ENCODE measurements around the gene FGF11.
"Not testable (repeated sequence)": the region's sequence is repeated elsewhere in the genome, so short reads cannot be mapped to it uniquely, and the experiment has no call there.

Gene FGF11

DNA sequence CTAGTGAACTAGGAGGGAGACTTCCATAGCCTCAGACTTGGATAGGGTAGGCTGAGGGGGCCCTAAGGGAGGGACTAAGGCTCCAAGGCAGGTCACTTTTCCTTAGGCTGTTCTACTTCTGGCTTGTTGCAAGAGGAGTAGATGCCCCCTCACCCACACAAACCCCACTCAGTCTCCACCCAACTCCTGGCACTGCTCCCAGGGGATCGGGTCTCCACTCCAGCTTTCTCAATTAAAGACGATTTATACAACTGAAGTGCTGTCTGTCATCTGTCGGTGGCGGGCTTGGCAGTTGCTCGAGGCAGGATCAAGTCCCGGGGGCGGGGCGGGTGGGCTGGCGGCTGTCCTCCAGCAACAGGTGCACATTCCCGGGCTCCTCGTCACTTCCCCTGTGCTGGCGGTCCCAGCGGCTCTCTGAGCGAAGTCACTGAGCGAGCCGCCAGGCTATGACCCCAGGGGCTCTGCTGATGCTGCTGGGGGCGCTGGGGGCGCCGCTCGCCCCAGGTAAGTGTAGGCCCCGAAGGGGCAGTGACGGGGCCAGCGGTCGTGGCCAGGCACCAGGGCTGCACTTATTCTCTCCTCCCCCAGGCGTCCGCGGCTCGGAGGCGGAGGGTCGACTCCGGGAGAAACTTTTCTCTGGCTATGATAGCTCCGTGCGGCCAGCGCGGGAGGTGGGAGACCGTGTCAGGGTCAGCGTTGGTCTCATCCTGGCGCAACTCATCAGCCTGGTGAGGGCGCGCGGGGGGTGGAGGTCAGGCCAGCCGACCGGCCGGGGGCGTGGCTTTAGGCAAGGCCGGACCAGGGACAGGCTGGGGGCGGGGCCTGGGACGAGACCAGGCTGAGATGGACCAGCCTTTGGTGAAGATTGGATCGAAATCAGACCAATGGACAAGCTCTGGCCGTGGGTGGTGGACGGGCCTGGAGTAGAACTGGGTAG is 5.6 kb downstream of the FGF11 start, which contains the start of gene CHRNB1:
Gene CHRNB1, plus strand, starts transcription at position 380 of the 937 bp plus-strand sequence. Its CDS starts 67 bp downstream, at position 447.
- H3K27ac ChIP-seq: peak within 1 kb of the TSS; percentile 94
- no peak for DNase-seq (ENCODE audit: low read depth, low spot score)

- no peak for DNase-seq (ENCODE audit: low read depth, low spot score)
- H3K27ac ChIP-seq: peak overlapping the region; percentile 94
Measured at GRCh38 chr17:7445619-7445968, 6.3 kb downstream of the FGF11 start.

DNA sequence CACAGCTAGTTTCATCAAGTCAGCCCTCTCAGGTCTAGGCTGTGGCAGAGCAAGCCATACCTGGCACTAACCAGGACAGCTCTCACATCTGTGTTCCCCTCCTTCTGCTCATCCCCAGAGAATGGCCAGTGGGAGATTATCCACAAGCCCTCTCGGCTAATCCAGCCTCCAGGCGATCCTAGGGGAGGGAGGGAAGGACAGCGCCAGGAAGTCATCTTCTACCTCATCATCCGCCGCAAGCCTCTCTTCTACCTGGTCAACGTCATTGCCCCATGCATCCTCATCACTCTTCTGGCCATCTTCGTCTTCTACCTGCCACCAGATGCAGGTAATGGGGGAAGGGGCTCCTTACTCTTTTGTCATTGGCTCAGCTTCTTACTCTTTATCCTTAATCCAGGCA is 9.1 kb downstream of the FGF11 start:
- no peak for DNase-seq (ENCODE audit: low read depth, low spot score)

DNA sequence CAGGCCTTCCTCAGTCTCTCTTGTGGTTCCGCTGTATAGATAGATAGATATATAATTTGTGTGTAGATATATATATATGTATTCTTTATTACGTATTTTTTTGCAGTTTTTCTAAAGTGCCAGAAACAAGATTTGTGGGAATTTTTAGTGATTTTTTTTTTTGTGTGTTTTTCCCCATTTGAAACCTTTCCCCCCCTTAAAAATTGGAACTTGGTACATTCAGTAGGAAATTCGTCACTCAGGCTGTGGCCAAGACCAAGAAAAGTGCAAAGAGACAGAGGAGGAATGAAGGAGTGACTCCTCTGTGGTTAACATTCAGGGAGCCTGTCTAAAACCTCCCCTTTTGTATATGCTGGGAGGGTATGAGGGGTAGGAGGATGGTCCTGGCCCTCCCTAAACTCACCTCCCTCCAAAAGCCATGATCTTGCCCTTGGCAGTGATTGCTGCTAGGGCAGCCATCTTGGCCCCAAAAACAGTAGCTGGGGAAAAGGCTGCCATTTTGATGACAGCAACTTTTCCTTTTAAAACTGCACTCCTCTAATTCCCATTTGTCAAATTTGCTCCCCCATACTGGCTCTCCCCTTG is 20.7 kb downstream of the FGF11 start:
- H3K27ac ChIP-seq: peak overlapping the region; percentile 36
- DNase-seq (ENCODE audit: low read depth, low spot score): no peak

More for the DNA sequence above, 9.1 kb downstream of the FGF11 start:
- H3K27ac ChIP-seq: no peak overlapping the region

DNA sequence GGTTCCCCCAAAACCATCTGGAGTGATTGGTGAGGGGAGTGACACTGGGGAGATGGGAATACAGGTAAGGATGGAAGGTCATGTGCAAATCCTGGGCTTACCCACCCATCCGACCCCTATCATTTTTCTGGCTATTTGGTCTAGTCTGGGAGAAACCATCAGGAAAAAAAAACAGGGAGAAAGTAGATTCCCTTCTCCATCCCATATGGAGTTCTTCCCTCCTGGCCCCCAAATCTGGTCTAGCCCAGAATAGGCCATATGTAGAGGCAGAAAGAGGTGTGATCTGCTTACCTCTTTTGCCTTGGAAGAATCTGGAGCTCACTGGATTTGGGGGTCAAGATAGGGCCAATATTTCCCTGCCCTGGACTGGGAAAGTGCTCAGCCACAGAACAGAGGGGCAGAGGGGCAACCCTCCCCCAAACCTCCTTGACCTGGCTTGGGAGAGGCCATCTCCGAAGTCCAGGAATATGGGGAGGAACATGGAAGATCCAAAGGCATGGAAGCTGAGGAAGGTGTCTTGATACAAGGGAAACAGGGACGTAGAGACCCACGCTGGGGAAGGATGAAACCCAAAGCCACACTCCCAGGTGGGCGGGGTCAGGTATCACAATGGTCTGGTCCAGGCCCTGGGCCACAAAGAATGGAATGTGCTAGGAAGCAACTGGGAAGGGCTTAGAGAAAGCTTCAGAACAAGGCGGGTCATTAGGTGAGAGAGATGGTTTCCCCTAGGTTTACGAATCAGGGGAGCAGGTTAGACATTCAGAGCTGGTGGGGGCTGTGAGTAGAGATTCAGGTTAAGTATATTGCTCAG is 21.7 kb downstream of the FGF11 start:
- peak overlapping the region; percentile 36 for H3K27ac ChIP-seq
- DNase-seq (ENCODE audit: low read depth, low spot score): no peak

- DNase-seq (ENCODE audit: low read depth, low spot score): no peak
- H3K27ac ChIP-seq: no peak overlapping the region
Measured at GRCh38 chr17:7462474-7463371, 23.4 kb downstream of the FGF11 start.

DNA sequence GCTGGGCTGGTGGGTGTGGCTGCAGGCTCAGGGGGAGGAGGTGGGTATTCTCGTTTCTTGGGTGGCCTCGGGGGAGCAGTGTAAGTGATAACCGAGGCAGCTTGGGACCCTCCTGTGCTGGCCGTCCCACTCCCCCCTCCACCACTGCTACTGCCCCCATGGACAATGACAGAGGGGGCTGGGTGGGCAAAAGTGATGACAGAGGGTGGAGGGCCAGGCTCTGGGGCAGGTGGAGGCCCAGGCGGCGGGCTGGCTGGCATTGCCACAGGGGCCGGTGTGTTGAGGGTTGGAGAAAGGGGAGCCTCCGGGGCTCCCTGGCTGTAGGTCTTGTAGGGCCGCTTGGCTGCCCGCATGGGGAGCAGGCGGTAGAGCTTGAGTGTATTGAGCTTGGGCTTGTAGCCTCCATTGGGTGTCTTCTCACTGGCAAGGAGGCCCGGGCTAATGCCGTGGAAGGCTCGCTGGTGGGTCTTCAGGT is 24.1 kb downstream of the FGF11 start:
- no peak for DNase-seq (ENCODE audit: low read depth, low spot score)
- peak overlapping the region; percentile 35 for H3K27ac ChIP-seq

- DNase-seq (ENCODE audit: low read depth, low spot score): no peak
- H3K27ac ChIP-seq: peak overlapping the region; percentile 35
Measured at GRCh38 chr17:7464081-7464480, 24.8 kb downstream of the FGF11 start.

GRCh38 chr17:7465597-7466275 is 26.4 kb downstream of the FGF11 start:
- DNase-seq (ENCODE audit: low read depth, low spot score): no peak
- no peak overlapping the region for H3K27ac ChIP-seq

- H3K27ac ChIP-seq: no peak overlapping the region
- no peak for DNase-seq (ENCODE audit: low read depth, low spot score)
Measured at GRCh38 chr17:7466318-7466638, 27.0 kb downstream of the FGF11 start.

DNA sequence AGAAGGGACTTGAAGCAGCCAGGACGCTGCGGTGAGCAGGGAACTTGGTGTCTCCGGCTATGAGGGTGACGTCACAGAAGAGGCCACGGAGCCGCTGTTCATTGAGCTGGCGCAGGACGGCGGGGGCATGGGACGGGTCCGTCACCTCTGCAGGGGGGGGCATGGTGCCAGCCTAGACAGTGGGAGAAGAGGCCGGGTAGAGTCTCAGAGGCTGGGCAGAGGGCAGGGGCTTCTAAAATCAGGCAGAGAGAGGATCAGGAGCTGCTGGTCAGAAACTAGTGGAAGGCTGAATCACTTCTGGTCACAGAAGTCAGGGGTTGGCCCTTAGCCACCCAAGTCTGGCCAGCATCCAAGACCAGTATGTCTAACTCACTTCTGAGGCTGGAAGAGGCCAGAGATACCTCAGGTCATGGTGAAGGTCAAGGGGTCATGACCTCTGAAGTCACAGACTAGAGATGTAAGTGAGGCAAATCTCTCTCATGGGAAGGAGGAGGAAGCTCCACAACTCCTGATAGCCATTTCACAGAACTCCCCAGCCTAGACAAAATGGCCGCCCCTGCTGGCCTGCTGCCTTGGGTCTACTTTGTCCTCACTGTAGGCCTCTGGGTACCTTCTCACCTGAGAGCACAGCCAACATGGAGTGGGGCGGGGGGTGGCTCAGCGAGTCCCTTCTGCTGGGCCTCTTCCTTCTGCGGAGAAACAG is 27.5 kb downstream of the FGF11 start:
- no peak overlapping the region for H3K27ac ChIP-seq
- DNase-seq (ENCODE audit: low read depth, low spot score): no peak

DNA sequence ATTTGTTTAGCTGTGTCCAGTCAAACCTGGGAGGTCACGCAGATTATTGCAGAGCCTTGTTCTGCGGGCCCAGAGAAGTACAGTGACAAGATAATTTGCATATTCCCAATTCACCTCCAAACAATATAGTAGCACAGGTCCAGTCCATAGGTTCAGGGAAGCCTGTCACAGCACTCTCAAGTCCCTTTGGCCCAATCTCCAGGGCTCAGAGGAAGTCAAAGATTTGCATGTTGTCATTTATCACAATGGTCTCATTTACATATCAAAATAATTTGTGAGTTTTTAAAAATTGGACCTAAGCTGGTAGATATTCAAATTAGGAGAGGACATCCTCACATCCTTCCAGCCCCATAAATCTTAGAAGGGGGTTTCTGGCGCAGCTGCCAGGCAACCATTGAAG is 28.2 kb downstream of the FGF11 start:
- no peak for DNase-seq (ENCODE audit: low read depth, low spot score)
- H3K27ac ChIP-seq: no peak overlapping the region

DNA sequence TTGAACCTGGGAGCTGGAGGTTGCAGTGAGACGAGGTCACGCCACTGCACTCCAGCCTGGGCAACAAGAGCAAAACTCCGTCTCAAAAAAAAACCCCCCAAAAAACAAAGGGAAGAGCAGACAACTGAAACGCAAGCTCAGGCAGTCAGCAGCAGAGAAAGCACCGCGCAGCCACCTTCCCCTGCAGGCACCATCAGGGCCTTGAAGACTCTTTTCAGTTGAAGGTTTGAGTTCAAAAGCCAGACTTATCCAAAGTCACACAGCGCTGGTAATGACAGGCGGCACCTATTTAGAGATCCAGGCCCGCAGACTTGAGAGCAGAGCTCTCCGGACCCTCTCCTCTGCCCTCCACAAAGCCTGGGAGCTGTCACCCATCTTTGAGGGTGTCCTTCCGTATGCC is 29.0 kb downstream of the FGF11 start:
- DNase-seq (ENCODE audit: low read depth, low spot score): no peak
- H3K27ac ChIP-seq: no peak overlapping the region

DNA sequence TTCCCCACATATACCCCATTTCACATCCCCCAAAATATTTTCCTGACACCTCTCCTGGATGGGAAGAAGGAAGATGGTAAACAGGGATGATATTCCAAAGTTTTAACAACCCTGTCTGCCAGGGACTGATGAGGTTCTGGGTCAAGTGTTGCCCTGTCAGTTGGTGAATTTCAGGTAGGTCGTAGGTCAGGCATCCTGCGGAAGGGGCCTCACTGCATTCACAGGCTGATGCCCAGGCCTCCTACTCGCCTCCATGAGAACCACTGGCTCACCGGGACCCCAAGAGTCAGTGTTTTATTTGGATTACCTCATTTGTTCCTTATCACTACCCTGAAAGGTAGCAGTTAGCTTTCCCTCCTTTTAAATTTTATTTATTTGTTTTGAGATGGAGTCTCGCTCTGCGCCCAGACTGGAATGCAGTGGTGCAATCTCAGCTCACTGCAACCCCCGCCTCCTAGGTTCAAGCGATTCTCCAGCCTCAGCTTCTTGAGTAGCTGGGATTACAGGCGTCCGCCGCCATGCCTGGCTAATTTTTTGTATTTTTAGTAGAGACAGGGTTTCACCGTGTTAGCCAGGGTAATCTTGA is 29.6 kb downstream of the FGF11 start:
- H3K27ac ChIP-seq: no peak overlapping the region
- DNase-seq (ENCODE audit: low read depth, low spot score): no peak

GRCh38 chr17:7469843-7470242 is 30.5 kb downstream of the FGF11 start:
- DNase-seq (ENCODE audit: low read depth, low spot score); H3K27ac ChIP-seq: not testable (repeated sequence)

DNA sequence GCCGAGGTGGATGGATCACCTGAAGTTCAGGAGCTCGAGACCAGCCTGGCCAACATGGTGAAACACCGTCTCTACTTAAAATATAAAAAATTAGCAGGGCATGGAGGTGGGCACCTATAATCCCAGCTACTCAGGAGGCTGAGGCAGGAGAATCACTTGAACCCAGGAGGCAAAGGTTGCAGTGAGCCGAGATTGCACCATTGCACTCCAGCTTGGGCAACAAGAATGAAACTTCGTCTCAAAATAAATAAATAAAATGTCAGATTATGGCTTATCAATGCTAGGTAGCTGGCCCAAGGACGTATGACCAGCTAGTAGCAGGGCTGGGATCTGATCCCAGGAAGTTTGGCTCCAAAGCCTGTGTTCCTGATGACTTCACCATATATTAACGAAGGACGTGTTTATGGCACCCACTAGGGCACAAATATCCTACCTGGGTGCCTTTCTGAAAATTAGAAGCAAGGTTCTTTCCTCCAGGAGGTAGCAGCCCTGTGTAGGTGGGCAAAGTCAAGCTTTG is 31.2 kb downstream of the FGF11 start:
- H3K27ac ChIP-seq; DNase-seq (ENCODE audit: low read depth, low spot score): not testable (repeated sequence)

GRCh38 chr17:7471729-7472128 is 32.4 kb downstream of the FGF11 start:
- DNase-seq (ENCODE audit: low read depth, low spot score): no peak
- no peak overlapping the region for H3K27ac ChIP-seq

DNA sequence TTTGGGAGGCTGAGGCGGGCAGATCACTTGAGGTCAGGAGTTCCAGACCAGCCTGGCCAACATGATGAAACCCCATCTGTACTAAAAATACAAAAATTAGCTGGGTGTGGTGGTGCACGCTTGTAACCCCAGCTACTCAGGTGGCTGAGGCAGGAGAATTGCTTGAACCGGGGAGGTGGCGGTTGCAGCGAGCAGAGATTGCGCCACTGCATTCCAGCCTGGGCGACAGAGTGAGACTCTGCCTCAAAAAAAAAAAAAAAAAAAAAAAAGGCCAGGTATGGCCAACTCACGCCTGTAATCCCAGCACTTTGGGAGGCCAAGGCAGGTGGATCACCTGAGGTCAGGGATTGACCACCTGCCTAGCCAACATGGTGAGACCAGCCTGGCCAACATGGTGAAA is 35.5 kb downstream of the FGF11 start:
- not testable (repeated sequence) for DNase-seq (ENCODE audit: low read depth, low spot score)
- peak overlapping the region; percentile 95 for H3K27ac ChIP-seq
